Measurements from ENCODE around the gene ITGBL1.

Gene ITGBL1

GRCh38 chr13:101552286-101552685 lies 99.8 kb downstream of the ITGBL1 start (continued):
- no peak for TF ChIP-seq ZNF704 (tag by site-specific recombination; IDR thresholded peaks at IDR 0.05)
- no peak for TF ChIP-seq BCL6B (tag by site-specific recombination; IDR thresholded peaks at IDR 0.05)
- no peak for TF ChIP-seq ZFHX2 (tag by site-specific recombination; conservative IDR thresholded peaks at IDR 0.05)
- TF ChIP-seq ZNF175 (tag by site-specific recombination; IDR thresholded peaks at IDR 0.05): no peak
- TF ChIP-seq GLIS2 (tag by site-specific recombination; IDR thresholded peaks at IDR 0.05): no peak
- no peak for TF ChIP-seq ZNF2 (tag by site-specific recombination; IDR thresholded peaks at IDR 0.05)
- no peak for TF ChIP-seq ZNF549 (tag by site-specific recombination; IDR thresholded peaks at IDR 0.05)

GRCh38 chr13:101552786-101553185 lies 100.3 kb downstream of the ITGBL1 start:
- POLR2A ChIA-PET: no interaction called here
- Histone ChIP-seq H3K27ac (ENCODE audit: extremely low read depth, low read depth, low read length) (no peak overlapping the region), H3K4me3 (ENCODE audit: low read depth, low read length) (no peak overlapping the region), H3K9me3 (ENCODE audit: control insufficient read depth, insufficient read depth, low read depth, low read length) (no peaks in the 10 kb centered on the region), H3K4me1 (ENCODE audit: control insufficient read depth, insufficient read depth, low read length) (no peaks in the 10 kb centered on the region), H3K36me3 (ENCODE audit: control insufficient read depth in 2 of 2, insufficient read depth in 1 of 2, low read length in 2 of 2) (no peaks in the 10 kb centered on the region)
- TF ChIP-seq ZNF701 (tag by site-specific recombination; IDR thresholded peaks at IDR 0.05): no peak
- CTCF ChIA-PET: no interaction called here

GRCh38 chr13:101554420-101555125 lies 102.1 kb downstream of the ITGBL1 start:
- ChIA-PET POLR2A (no interaction called here), CTCF (no interaction called here)
- no peak for TF ChIP-seq ZNF621 (tag by site-specific recombination; IDR thresholded peaks at IDR 0.05)
- TF ChIP-seq ZNF211 (tag by site-specific recombination; IDR thresholded peaks at IDR 0.05; ENCODE audit: low read depth): no peak
- TF ChIP-seq ZNF791 (tag by site-specific recombination; IDR thresholded peaks at IDR 0.05): no peak
- TF ChIP-seq ZNF426 (tag by site-specific recombination; IDR thresholded peaks at IDR 0.05): no peak
- no peak for TF ChIP-seq ATF2 (tag by site-specific recombination; IDR thresholded peaks at IDR 0.05; ENCODE audit: low read depth)
- TF ChIP-seq ZNF362 (tag by site-specific recombination; IDR thresholded peaks at IDR 0.05): no peak
- no peak overlapping the region for H3K4me3 ChIP-seq (ENCODE audit: low read depth, low read length)
- no peaks in the 10 kb centered on the region for H3K36me3 ChIP-seq (ENCODE audit: control insufficient read depth in 2 of 2, insufficient read depth in 1 of 2, low read length in 2 of 2)
- H3K27ac ChIP-seq (ENCODE audit: extremely low read depth, low read depth, low read length): no peak overlapping the region
- H3K4me1 ChIP-seq (ENCODE audit: control insufficient read depth, insufficient read depth, low read length): no peaks in the 10 kb centered on the region; the same call in 1 of the 2 replicates
- no peaks in the 10 kb centered on the region for H3K9me3 ChIP-seq (ENCODE audit: control insufficient read depth, insufficient read depth, low read depth, low read length)

GRCh38 chr13:101555610-101556009 lies 103.1 kb downstream of the ITGBL1 start:
- CTCF ChIA-PET: no interaction called here

More at GRCh38 chr13:101555610-101556009, 103.1 kb downstream of the ITGBL1 start:
- H3K4me1 ChIP-seq (ENCODE audit: control insufficient read depth, insufficient read depth, low read length): no peaks in the 10 kb centered on the region; the same call in 1 of the 2 replicates
- no peaks in the 10 kb centered on the region for H3K9me3 ChIP-seq (ENCODE audit: control insufficient read depth, insufficient read depth, low read depth, low read length)
- TF ChIP-seq PRDM1 (tag by site-specific recombination; IDR thresholded peaks at IDR 0.05) (no peak), ZNF555 (tag by site-specific recombination; conservative IDR thresholded peaks at IDR 0.05) (no peak), WT1 (tag by site-specific recombination; IDR thresholded peaks at IDR 0.05) (no peak), ZNF645 (tag by site-specific recombination; IDR thresholded peaks at IDR 0.05) (no peak), ZNF324 (tag by site-specific recombination; IDR thresholded peaks at IDR 0.05) (no peak), ZNF529 (tag by site-specific recombination; IDR thresholded peaks at IDR 0.05; ENCODE audit: insufficient replicate concordance) (no peak), RBAK (tag by site-specific recombination; IDR thresholded peaks at IDR 0.05) (no peak), ZFP3 (tag by site-specific recombination; IDR thresholded peaks at IDR 0.05; ENCODE audit: low read depth) (no peak)
- H3K4me3 ChIP-seq (ENCODE audit: low read depth, low read length): no peak overlapping the region
- H3K36me3 ChIP-seq (ENCODE audit: control insufficient read depth in 2 of 2, insufficient read depth in 1 of 2, low read length in 2 of 2): no peaks in the 10 kb centered on the region
- POLR2A ChIA-PET: no interaction called here
- no peak overlapping the region for H3K27ac ChIP-seq (ENCODE audit: extremely low read depth, low read depth, low read length)

All from HEK293 (cell line).